Skeletal muscle tissue (tissue), 4 donors: Measurements from ENCODE around the gene RNF25. TPM values are rescaled to one million over a fixed set of nuclear protein-coding genes. Genes with fewer than 3 reads are reported as not detected.

Experiments
- H3K27ac ChIP-seq: one replicate; pipeline ENCODE4 v1.7.0; 2013; ENCODE audit warnings: mild to moderate bottlenecking, low read depth, low read length, inconsistent platforms
- H3K27me3 ChIP-seq, 3 donors: one replicate each; pipeline ENCODE4 v1.7.0; 2013; ENCODE audit warnings: low read length in 3 of 3; ENCODE audit not compliant: control insufficient read depth in 3 of 3, insufficient read depth in 3 of 3
- H3K36me3 ChIP-seq, 3 donors: one replicate each; pipeline ENCODE4 v1.7.0; 2013; ENCODE audit warnings: low read length in 3 of 3; ENCODE audit not compliant: control insufficient read depth in 3 of 3, insufficient read depth in 3 of 3
- H3K4me1 ChIP-seq, 3 donors: one replicate each; pipeline ENCODE4 v1.7.0; 2013; ENCODE audit warnings: low read length in 3 of 3, mild to moderate bottlenecking in 3 of 3; ENCODE audit not compliant: control insufficient read depth in 3 of 3, insufficient read depth in 3 of 3
- H3K4me3 ChIP-seq, 3 donors: one replicate each; pipeline ENCODE4 v1.7.0; 2013; ENCODE audit warnings: low read length in 3 of 3
- H3K9ac ChIP-seq, 3 donors: one replicate each; pipeline ENCODE4 v1.7.0; 2013; ENCODE audit warnings: low read length in 3 of 3, mild to moderate bottlenecking in 3 of 3, moderate library complexity in 2 of 3, low read depth in 1 of 3
- H3K9me3 ChIP-seq, 3 donors: one replicate each; pipeline ENCODE4 v1.7.0; 2013; ENCODE audit warnings: low read length in 3 of 3; ENCODE audit not compliant: control insufficient read depth in 3 of 3
- total RNA-seq: library from RNA; depleted of rRNA; stranded (reverse); fragments of >200 nt; gene quantifications from one replicate; pipeline ENCODE4 v1.2.3, GENCODE V29; 2014
- donor health status: Osteomylitis.

RNF25 gene
- total RNA-seq, 1 donor from 2014 or later = 24.5 TPM

DNA sequence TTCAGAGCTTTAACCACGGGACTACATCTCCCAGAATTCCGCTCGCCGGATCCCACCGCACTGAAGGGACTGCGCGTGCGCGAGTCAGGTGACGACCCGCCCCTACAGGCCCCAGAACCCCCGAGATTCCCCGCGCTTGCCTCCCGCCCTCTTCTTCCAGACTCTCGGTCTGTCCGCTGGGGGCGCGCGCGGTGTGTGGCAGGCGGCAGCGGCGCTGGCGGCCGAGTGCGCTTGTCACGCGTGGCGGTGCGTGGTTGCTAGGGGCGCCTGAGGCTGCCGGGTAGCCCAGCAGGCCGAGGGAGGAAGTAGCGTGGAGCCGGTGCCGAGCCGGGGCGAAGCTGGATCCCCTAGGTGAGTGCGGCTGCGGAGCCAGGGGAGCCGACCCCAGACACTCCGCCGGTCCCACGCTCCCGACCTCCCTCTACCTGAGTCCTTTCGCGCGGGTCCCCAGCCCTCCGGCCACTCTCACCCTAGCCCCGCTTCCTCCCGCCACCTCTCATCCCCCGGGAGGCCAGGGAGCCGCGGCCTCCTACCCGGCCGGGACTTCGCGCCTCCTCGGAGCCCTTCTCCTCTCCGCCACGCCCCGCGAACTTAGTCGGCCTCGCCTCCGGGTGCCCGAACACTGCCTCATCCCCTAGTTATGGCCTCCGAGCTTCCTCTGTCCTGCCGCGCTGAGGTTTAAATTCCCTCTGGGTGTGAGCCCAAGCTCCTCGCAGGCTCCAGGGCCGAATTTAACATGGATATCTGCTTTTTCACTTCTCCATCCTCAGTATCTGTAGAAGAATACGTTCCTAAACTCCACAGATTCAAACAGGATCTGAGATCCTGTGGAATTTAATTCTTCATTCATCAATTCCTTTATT, 39.1 kb upstream of the RNF25 start, which contains the start of gene TTLL4:
TTLL4 (plus strand) TSS at position 149 of the 863 bp plus-strand sequence. CDS start 26,842 bp downstream, outside the sequence.
- H3K27me3 ChIP-seq = no peaks in the 10 kb centered on the region
- no peaks in the 10 kb centered on the region for H3K9me3 ChIP-seq
- no peaks in the 10 kb centered on the region for H3K36me3 ChIP-seq
- H3K9ac ChIP-seq = peak within 1 kb of the TSS; percentile 77 to 88 (median 85)
- peak within 1 kb of the TSS; percentile 80 to 89 (median 86) for H3K4me3 ChIP-seq
- peak within 1 kb of the TSS; percentile 84 for H3K27ac ChIP-seq
- H3K4me1 ChIP-seq = peaks cover 5 to 13% (median 9%) of the 10 kb centered on the region in 3 donors

- peak overlapping the region; percentile 65 to 80 (median 70) for H3K4me3 ChIP-seq
- H3K4me1 ChIP-seq = peaks cover 5 to 13% (median 9%) of the 10 kb centered on the region in 3 donors
- no peaks in the 10 kb centered on the region for H3K27me3 ChIP-seq
- H3K27ac ChIP-seq = no peak overlapping the region
- H3K9me3 ChIP-seq = no peaks in the 10 kb centered on the region
- peak overlapping the region in 1 of 3 donors; percentile 69 for H3K9ac ChIP-seq
- no peaks in the 10 kb centered on the region for H3K36me3 ChIP-seq
These were observed 38.5 kb upstream of the RNF25 start for GRCh38 chr2:218710334-218710686.

DNA sequence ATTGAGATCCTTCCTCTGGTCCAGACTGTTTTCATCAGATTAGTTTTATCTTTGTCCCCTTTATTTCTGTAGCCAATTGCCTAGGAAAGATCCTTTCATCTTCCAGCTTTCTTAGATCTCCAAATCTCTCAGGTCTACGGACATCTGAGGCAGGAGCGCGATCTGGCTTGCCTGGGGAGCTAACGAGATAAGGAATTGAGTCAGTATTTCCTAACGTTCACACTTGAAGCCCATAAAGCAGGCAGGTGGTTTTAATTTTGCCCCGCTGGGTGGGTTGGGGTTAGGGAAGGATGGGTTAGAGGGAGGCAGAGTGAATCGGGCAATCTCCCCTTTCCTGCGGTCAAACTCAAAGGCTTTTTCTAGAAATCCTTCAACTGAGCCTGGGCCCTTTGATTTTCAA, 38.1 kb upstream of the RNF25 start:
- no peak overlapping the region for H3K9ac ChIP-seq
- H3K4me1 ChIP-seq = peaks cover 5 to 13% (median 9%) of the 10 kb centered on the region in 3 donors
- H3K27ac ChIP-seq = no peak overlapping the region
- no peaks in the 10 kb centered on the region for H3K27me3 ChIP-seq
- H3K36me3 ChIP-seq = no peaks in the 10 kb centered on the region
- no peaks in the 10 kb centered on the region for H3K9me3 ChIP-seq
- peak overlapping the region in 2 of 3 donors; percentile 70 to 80 for H3K4me3 ChIP-seq

DNA sequence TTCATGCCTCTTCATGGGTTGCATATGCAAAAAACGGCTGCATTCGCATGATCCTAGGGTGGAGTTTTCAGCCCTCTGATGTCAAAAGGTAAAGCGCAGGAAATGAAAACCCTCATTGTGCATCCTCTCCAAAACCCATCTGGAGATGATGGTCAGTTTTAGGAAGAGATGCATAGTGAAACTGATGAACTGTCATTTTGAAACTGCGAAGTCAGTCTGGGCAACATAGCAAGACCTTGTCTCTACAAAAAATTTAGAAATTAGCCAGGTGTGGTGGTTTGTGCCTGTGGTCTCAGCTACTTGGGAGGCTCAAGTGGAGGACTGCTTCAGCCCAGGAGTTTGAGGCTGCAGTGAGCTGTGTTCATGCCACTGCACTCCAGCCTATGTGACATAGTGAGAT, 36.3 kb upstream of the RNF25 start:
- peaks cover 5 to 13% (median 9%) of the 10 kb centered on the region in 3 donors for H3K4me1 ChIP-seq
- no peaks in the 10 kb centered on the region for H3K9me3 ChIP-seq
- no peaks in the 10 kb centered on the region for H3K36me3 ChIP-seq
- no peak overlapping the region for H3K4me3 ChIP-seq
- no peak overlapping the region for H3K9ac ChIP-seq
- no peaks in the 10 kb centered on the region for H3K27me3 ChIP-seq
- no peak overlapping the region for H3K27ac ChIP-seq

DNA sequence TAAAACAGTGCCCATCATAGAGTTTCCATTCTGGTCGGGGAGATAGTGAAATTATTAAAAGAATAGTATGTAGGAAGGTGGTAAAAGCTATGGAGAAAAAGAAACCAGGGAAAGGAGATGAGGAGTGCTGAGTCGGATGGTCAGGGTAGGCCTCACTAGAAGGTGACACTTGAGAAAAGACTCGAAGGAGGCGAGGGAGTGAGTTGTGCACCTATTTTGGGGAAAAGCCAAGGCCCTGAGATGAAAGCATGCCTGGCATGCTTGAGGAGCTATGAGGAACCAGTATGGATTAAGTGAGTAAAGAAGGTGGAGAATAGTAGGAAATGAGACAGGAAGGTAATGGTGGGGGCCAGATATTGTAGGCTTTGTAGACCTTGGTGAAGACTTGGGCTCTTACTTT, 31.5 kb upstream of the RNF25 start:
- Histone ChIP-seq H3K27ac (no peak overlapping the region), H3K4me3 (no peak overlapping the region), H3K4me1 (peaks cover 0 to 5% (median 0%) of the 10 kb centered on the region in 3 donors), H3K9ac (no peak overlapping the region), H3K9me3 (no peaks in the 10 kb centered on the region), H3K36me3 (peaks cover 6 to 9% (median 9%) of the 10 kb centered on the region in 3 donors), H3K27me3 (no peaks in the 10 kb centered on the region)

GRCh38 chr2:218701806-218702205, 30.0 kb upstream of the RNF25 start:
- Histone ChIP-seq H3K36me3 (peaks cover 6 to 16% (median 15%) of the 10 kb centered on the region in 3 donors), H3K9ac (no peak overlapping the region), H3K4me3 (no peak overlapping the region), H3K4me1 (peaks cover 0 to 5% (median 0%) of the 10 kb centered on the region in 3 donors), H3K27ac (no peak overlapping the region), H3K9me3 (no peaks in the 10 kb centered on the region), H3K27me3 (no peaks in the 10 kb centered on the region)

DNA sequence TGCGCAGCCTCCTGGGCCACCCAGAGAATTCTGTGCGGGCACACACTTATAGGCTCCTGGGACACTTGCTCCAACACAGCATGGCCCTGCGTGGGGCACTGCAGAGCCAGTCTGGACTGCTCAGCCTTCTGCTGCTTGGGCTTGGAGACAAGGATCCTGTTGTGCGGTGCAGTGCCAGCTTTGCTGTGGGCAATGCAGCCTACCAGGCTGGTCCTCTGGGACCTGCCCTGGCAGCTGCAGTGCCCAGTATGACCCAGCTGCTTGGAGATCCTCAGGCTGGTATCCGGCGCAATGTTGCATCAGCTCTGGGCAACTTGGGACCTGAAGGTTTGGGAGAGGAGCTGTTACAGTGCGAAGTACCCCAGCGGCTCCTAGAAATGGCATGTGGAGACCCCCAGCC, 27.1 kb upstream of the RNF25 start:
- Histone ChIP-seq H3K27me3 (no peaks in the 10 kb centered on the region), H3K4me1 (peaks cover 0 to 5% (median 0%) of the 10 kb centered on the region in 3 donors), H3K9ac (no peak overlapping the region), H3K27ac (no peak overlapping the region), H3K36me3 (peaks cover 12 to 27% (median 26%) of the 10 kb centered on the region in 3 donors), H3K9me3 (no peaks in the 10 kb centered on the region), H3K4me3 (no peak overlapping the region)

DNA sequence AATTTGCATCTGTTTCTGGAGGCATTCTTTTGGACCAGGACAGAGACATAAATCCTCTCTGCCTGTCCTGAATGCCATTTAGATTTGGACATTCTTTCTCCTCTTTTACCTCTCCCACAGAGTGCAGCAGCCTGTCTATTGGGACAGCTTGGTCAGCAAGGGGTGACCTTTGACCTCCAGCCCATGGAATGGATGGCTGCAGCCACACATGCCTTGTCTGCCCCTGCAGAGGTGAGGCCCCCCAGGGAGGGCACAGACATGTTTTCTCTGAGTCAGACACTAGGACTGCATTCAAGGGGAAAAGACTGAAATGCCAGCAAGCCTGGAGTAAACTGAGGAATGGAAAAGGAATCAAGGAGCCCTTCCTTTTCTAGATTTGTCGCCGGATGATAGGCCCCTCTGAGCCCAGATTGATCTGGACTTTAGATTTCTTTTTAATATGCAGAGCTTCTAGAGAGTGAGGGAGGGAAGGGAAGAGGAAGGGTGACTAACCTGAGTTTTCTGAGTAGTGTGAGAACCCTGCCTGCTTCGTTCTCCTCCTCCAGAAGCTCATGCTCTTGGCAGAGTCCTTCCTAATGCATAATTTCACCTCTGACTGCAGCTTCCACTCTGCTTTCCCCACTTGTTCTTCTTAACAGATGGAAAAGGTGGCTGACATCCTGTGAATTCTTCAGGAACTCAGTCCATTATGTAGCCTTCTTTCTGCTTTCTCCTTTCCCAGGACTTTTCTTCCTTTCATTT, 22.8 kb upstream of the RNF25 start:
- H3K27ac ChIP-seq = no peak overlapping the region
- no peak overlapping the region for H3K9ac ChIP-seq
- H3K27me3 ChIP-seq = no peaks in the 10 kb centered on the region
- peaks cover 31 to 52% (median 49%) of the 10 kb centered on the region in 3 donors for H3K36me3 ChIP-seq
- H3K4me3 ChIP-seq = no peak overlapping the region
- no peaks in the 10 kb centered on the region for H3K9me3 ChIP-seq
- peaks cover 0 to 5% (median 2%) of the 10 kb centered on the region in 3 donors for H3K4me1 ChIP-seq

- Histone ChIP-seq H3K4me1 (peaks cover 2 to 4% (median 3%) of the 10 kb centered on the region in 3 donors), H3K4me3 (no peak overlapping the region), H3K27me3 (no peaks in the 10 kb centered on the region), H3K9ac (no peak overlapping the region), H3K27ac (no peak overlapping the region), H3K9me3 (no peaks in the 10 kb centered on the region), H3K36me3 (peaks cover 28 to 38% (median 29%) of the 10 kb centered on the region in 3 donors)
These were observed 19.4 kb upstream of the RNF25 start for GRCh38 chr2:218691234-218691633.
